CD4-positive, alpha-beta T cell treated with Interleukin-6 at 100 ng/mL for 8 hours (primary cell): ENCODE results near the gene AGFG2.

Experiments used
- DNase-seq: peaks from one replicate; pipeline ENCODE4 v3.0.0-alpha.2; 2020; ENCODE audit warnings: mixed read lengths, low spot score

AGFG2 gene

GRCh38 chr7:100586266-100587025 lies 47.4 kb downstream of the AGFG2 start, which contains the start of gene FBXO24:
Gene FBXO24, plus strand, starts transcription at chr7:100586328. Its CDS starts 298 bp downstream, at chr7:100586626.
- peak; percentile 100 for DNase-seq

- no peak for DNase-seq
These were observed 49.4 kb downstream of the AGFG2 start for GRCh38 chr7:100588438-100588837.

GRCh38 chr7:100589341-100589947 lies 50.4 kb downstream of the AGFG2 start:
- no peak for DNase-seq

- no peak for DNase-seq
These were observed 51.2 kb downstream of the AGFG2 start for GRCh38 chr7:100590077-100590737.

- DNase-seq: no peak
These were observed 52.6 kb downstream of the AGFG2 start for GRCh38 chr7:100591596-100591995.

- DNase-seq: no peak
These were observed 56.2 kb downstream of the AGFG2 start for GRCh38 chr7:100595188-100595587.

GRCh38 chr7:100598425-100598824 lies 59.4 kb downstream of the AGFG2 start:
- no peak for DNase-seq

- no peak for DNase-seq
These were observed 61.1 kb downstream of the AGFG2 start for GRCh38 chr7:100599911-100600729.

GRCh38 chr7:100600730-100601038 lies 61.7 kb downstream of the AGFG2 start:
- no peak for DNase-seq

- no peak for DNase-seq
These were observed 64.1 kb downstream of the AGFG2 start for GRCh38 chr7:100602889-100603725.

- DNase-seq: no peak
These were observed 64.7 kb downstream of the AGFG2 start for GRCh38 chr7:100603726-100604027.

GRCh38 chr7:100604028-100604975 lies 65.3 kb downstream of the AGFG2 start:
- DNase-seq: peak; percentile 81

GRCh38 chr7:100604976-100605911 lies 66.2 kb downstream of the AGFG2 start:
- DNase-seq: no peak

GRCh38 chr7:100606313-100606712 lies 67.3 kb downstream of the AGFG2 start:
- no peak for DNase-seq

GRCh38 chr7:100607111-100607510 lies 68.1 kb downstream of the AGFG2 start:
- no peak for DNase-seq

- DNase-seq: no peak
These were observed 71.0 kb downstream of the AGFG2 start for GRCh38 chr7:100609958-100610357.

- peak; percentile 97 for DNase-seq
These were observed 73.2 kb downstream of the AGFG2 start, which contains the start of gene MOSPD3 for GRCh38 chr7:100611983-100612729. Gene MOSPD3, plus strand, starts transcription at chr7:100612540. Its CDS starts 252 bp downstream, at chr7:100612792.

- DNase-seq: no peak
These were observed 73.9 kb downstream of the AGFG2 start for GRCh38 chr7:100612730-100613390.
